HG03469 (cell line): Measurements from ENCODE around the gene ZC3H10.
"Not testable (repeated sequence)": the region's sequence is repeated elsewhere in the genome, so short reads cannot be mapped to it uniquely, and the experiment has no call there.

ENCODE experiments used
- ATAC-seq: cut with Tn5 transposase; IDR thresholded peaks from one replicate; pipeline ENCODE4 v1.9.1; 2021; ENCODE audit warnings: mild to moderate bottlenecking, moderate library complexity, moderate number of reproducible peaks; ENCODE audit not compliant: unreplicated experiment

ZC3H10 gene

DNA sequence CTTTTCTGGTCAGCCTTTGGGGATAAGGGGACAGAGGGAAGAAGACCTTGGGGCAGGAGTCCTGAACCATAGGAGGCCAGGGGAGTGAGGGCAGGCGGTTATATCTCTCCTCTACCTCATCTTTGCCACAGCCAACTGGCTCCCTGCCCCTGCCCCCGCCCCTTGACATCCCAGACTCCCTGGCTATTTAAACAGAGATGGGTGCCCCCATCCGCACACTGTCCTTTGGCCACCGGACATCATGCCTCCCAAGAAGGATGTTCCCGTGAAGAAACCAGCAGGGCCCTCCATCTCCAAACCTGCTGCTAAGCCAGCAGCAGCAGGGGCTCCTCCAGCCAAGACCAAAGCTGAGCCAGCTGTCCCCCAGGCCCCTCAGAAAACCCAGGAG is 35.6 kb downstream of the ZC3H10 start:
- no peak for ATAC-seq

DNA sequence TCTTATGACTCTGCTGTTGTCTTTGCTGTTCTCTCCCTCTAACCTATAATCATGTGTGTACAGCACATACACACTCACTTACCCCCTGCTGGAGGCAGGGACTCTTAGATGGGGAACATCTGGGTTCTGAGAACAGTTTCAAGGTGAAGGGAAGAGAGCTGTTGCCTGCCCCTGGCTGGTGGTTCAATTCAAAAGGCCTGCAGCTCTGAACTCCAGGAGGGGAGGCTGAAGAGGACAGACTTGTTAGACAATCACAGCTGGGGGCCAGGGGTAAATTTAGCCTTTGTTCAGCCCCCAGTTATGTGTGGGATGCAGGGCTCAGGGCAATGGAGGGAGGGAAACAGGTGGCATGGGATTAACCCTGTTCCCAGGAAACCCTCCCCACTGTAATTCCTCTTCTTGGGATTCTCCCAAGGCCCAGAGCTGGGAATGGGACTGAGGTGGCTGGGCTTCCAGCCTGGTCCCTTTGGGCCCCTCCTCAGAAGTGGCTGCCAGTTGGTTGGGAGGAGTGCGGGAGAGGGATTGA is 36.2 kb downstream of the ZC3H10 start:
- no peak for ATAC-seq

DNA sequence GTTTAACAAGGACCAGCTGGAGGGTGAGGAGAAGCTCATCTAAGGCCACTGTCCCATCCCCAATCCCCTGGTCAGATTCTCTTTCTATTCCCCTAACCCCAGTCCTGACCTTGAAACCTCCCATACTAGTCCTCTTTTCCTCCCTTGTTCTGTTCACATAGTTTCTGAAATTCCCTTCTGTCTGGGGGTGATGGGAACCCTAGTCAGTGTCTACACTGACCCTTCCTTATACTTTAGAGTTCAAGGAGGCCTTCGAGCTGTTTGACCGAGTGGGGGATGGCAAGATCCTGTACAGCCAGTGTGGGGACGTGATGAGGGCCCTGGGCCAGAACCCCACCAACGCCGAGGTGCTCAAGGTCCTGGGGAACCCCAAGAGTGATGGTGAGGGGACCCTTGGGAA is 36.8 kb downstream of the ZC3H10 start:
- no peak for ATAC-seq

DNA sequence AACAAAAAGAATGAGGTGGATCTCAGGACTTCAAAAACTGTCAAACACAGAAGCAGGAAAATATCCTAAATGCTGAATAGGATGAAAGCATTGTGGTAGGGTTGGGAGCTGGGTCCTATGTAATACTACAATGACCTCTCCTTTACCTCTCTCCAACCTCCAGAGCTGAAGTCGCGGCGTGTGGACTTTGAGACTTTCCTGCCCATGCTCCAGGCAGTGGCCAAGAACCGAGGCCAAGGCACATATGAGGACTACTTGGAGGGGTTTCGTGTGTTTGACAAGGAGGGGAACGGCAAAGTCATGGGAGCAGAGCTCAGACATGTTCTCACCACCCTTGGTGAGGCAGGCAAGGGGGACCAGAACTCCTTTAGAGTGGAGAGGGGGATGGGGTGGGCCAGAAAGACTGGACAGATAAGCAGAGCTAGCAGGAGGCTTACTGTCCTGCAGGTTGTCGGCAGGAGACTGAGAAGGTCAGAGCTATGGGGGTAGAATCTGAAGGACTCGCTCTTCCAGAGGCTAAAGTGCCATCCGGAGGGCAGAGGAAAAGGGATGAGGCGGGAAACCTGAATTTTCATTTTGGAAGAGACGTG is 37.3 kb downstream of the ZC3H10 start:
- no peak for ATAC-seq

DNA sequence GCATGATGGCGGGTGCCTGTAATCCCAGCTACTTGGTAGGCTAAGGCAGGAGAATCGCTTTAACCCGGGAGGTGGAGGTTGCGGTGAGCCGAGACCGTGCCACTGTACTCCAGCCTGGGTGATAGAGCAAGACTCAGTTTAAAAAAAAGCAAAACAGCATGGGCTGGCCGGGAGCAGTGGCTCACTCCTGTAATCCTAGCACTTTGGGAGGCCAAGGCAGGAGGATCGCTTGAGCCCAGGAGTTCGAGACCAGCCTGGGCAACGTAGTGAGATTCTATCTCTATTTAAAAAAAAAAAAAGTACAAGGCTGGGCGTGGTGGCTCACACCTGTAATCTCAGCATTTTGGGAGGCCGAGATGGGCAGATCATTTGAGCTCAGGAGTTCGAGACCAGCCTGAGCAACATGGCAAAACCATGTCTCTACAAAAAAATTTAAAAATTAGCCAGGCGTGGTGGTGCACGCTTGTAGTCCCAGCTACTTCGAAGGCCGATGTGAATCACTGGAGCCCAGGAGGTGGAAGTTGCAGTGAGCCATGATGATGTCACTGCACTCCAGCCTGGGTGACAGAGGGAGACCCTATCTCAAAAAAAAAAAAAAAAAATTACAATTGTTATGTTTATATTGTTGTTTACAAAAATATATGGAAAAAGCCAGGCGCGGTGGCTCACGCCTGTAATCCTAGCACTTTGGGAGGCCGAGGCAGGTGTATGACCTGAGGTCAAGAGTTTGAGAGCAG is 38.6 kb downstream of the ZC3H10 start:
- not testable (repeated sequence) for ATAC-seq

DNA sequence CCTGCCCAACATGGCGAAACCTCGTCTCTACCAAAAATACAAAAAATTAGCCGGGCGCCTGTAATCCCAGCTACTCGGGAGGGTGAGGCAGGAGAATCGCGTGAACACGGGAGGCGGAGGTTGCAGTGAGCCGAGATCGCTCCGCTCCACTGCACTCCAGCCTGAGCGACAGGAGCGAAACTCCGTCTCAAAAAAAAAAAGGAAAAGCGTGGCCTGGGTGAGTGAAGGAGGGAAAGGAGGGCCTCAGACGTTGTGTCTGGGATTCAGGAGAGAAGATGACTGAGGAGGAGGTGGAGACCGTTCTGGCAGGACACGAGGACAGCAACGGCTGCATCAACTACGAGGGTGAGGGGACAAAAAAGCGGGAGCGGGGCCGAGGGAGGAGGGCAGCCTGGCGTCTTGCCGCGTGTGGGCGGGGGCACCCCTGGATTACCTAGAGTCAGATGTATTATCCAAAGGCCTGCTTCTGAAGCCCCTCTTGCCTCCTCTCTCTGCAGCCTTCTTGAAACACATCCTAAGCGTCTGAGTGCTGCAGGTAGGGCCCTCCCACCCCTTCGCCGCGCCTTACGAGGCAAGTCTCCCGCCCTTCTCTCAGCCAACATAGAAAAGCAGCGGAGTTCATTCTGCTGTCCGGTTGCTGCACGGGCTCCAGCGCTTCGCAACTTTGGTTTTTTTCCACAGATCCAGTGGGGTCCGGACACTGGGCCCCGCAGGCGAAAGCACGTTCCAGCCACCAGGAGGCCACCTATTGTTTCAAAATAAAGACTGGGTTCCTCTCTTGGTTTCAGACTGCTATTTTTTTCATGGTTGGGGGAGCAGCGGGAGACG is 39.3 kb downstream of the ZC3H10 start:
- ATAC-seq, result peak; percentile 14

DNA sequence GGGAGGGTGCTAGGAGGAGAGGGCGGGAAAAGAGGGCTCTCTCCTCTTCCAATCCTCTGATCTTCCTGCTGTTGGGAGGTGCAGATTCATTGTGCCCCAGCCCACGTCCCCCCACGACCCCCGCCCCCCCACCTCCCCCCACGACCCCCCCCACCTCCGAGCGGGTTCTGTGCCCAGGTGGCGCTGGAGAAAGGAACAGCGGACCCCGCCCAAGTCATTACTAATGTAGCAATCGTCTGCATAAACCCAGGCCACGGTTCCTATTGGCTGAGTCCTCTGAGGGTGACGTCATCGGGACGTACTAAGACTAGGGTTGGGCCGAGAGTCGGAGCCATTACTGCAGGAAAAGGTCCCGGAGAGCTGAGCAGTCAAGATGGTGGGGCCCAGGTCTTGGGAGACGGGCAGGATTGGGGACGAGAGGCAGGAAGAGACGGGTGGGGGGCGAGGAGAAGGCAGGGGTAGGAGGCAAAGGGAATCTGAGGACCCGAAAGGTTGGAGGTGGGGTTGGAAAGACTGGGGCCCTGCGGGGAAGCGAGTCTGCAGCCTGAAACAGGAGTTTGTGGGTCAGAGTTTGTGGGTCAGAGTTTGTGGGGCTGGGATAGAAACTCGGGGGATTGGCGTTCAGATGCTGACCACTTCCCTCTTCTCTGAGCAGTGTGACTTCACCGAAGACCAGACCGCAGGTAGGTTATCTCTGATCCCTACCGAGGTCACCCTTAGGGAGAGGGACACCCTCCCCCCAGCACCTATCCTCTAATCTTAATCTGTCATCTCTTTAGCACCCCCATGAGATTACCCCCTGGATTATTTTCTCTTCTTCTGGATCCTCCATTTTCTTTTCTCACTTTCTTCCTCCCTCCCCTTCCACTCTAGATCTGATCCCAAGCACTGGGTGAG is 40.2 kb downstream of the ZC3H10 start, which contains the start of gene MYL6:
TSS of gene MYL6 (plus strand) at position 331 of the 897 bp plus-strand sequence. CDS start at position 374, 43 bp downstream.
- ATAC-seq, result peak; percentile 48

DNA sequence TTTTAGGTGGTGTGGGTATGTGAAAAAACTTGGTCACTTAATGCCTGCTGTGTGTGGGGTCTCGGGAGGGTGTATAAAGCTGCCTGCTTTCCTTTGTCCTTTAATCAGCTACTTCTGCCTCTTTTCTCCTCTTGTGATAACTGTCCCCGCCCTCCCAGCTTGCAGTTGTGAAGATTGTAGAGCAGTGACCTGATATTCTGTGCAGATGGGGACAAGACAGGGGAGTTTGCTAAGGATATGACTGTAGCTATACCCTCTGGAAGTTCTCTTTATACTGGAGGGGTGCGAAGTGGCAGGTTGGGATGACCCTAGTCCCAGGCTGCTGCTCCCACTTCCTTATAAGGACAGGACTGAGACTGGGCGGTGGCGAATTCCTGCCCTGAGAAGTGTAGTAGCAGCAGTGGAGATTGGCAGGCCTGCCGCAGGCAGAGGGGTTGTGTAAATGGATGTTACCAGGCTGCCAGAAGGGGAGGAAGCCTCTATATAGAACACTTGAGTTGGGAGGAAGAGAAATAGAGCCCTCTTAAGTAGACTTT is 40.9 kb downstream of the ZC3H10 start:
- ATAC-seq, result no peak

DNA sequence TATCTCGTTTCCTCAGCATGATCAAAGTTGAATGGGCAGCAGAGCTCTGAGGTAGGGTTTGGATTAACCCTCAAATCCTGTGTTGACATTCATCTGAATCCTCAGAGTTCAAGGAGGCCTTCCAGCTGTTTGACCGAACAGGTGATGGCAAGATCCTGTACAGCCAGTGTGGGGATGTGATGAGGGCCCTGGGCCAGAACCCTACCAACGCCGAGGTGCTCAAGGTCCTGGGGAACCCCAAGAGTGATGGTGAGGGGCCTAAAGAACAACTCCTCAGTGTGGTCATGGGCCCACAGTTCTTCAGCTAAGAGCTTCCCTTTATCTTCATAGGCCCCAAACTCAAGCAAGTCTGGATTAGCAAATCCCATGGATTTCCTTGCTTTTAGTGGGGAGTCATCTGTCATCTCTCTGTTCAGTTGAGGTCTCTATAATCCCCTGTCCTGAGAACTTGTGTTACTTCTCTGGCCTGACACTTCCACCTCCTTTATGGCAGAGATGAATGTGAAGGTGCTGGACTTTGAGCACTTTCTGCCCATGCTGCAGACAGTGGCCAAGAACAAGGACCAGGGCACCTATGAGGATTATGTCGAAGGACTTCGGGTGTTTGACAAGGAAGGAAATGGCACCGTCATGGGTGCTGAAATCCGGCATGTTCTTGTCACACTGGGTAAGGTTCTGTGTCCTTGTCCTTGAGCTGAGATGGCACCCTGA is 41.6 kb downstream of the ZC3H10 start:
- ATAC-seq, result no peak

DNA sequence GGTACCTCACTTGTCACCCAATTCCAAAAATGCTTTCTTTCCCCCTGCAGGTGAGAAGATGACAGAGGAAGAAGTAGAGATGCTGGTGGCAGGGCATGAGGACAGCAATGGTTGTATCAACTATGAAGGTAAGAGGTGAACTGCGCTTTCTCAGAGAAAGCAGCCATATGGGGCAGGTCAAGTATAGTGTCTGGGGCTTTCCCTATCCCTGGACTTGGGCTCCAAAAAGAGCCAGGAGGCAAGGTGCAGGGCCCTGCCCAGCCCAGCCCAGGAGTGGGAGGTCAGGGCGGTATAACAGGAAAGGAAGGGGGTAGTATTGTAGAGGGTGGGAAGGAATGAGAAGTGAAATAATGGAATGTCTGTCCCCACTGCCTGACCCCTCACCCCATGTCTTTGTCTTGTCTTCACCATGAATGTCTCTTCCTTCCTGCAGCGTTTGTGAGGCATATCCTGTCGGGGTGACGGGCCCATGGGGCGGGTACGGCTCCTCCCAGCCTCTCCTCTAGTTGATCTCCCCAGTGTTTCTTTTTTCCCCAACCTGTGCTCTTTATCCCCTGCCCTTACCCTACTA is 42.2 kb downstream of the ZC3H10 start:
- no peak for ATAC-seq

DNA sequence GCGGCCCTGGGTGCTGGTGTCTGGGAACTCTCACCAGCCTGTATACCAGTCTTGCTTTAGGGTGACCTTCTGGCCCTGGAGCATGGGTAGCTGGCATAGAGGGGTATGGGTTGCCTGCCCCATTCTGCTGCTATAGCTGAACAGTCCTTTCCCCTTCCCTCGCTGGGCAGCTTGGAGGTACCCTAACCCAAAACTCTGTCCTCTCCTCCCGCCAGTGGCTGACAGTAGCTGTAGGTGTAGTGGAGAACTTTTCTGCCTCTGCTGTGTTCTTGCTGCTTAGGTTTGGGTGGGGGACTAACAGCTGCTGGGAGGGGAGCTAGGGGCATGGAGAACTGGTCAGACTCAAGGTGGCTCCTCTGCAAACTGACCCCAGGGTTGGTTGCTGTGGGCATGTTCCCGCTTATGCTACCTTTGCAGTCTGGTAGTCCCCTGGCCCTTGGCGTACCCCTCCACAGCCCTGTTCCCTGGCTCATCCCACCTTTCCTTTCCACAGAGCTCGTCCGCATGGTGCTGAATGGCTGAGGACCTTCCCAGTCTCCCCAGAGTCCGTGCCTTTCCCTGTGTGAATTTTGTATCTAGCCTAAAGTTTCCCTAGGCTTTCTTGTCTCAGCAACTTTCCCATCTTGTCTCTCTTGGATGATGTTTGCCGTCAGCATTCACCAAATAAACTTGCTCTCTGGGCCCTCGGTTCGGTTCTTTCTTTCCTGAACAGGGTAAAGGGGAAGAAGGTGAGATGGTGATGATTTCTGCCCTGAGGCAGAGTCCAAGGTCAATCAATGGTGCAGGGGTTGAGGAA is 43.0 kb downstream of the ZC3H10 start:
- ATAC-seq, result no peak

DNA sequence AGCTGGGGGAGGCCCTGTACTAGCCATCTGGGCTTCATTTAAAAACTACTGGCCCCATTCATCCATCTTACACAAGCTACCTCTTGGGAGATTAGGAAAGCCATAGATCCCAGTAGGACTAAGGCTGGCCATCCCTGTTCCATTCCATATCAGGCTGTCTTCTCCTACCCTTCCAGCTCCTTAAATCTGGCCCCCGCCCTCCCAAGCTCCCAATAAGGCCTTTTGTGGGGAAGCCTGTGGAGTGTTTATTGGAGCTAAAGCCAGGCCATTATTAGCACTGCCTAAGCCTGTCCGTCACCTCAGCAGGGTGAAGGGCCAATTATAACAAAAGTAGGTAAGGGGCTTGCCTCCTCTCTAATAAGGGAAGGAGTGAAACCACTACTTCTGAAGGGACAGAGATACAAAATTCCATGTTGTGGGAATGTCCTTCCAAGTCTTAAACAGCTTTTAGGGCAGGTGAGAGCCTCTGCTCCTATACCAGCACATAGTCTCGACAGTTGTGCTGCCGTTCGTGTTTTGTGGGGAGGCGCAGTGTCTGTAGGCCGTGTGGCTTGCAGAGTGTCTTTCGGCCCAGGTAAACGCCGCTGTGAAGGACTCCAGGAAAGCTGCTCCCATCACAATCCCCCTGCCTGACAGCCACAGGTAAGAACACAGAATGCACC is 43.8 kb downstream of the ZC3H10 start:
- ATAC-seq, result no peak

DNA sequence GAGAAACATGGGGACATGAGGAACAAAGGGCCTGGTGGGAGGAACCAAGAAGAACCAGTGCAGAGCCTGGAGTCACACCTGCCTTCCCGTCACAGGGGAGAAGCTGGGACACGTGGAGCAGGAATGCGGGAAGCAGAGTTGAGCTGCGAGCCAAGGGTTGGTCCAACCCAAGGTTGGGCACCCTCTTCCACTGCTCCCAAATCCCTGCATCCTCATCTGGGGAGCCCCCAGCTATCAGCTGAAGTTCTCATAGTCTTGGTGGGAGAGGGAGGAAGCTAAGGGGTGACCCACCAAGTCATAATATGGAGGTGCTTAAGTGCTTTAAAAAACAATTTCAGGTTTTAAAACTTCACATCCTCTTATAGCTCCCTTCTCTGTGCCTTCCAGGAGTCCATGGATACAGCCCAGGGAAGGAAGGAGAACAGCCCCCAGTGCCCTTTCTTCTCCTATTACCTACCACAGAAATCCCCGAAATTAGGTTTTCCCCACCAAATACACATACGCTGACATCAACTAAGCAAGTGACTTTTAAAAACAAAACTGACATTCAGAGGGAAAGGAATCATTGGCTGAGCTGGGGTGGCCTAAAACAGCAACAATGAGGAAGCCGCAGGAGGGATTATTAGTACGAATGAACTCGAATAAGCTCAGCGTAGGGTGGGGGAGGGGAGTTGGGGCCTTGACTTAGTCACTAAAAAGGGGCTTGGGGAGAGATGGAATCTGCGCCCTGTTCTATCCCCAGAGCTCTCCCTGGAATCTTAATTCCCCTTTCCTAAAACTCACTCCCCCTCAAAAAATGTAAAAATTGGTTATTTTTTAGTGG is 44.6 kb downstream of the ZC3H10 start:
- no peak for ATAC-seq

DNA sequence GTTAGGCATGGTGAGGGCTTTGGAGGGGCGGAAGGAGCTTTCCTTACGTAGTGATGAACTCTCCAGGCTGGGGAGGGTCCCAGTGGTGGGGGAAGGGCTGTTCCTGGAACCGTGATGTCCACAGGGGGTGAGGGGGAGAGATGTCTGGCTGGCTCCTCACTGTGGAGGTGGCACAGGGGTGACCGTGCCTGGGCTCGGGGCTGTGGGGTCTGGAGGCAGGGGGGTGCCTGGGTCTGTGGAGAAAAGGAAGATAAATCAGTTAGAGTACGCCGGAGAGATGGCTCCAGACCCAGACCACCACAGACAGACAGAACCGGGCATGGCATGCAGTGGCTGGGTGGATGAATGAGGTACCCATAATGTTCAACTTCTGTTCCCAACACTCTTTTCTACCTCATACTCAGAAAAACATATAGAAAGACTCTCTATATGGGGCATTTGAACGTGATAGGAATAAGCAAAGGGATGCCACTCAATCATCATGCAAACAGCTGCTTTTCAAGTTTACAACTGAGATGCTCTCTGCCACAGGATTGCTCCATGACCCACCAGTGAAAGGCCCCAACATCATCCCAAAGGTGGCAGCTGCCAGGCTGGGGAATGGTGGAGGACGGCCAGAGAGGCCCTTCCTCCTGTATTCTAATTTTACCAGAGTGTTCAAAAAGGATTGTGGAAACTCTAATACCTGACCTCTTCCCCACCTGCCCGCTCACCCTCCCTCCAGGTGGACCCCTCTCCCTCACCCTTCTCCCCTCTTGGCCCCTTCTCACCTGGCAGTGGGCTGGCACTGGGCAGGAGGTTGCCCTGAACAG is 45.7 kb downstream of the ZC3H10 start:
- no peak for ATAC-seq

DNA sequence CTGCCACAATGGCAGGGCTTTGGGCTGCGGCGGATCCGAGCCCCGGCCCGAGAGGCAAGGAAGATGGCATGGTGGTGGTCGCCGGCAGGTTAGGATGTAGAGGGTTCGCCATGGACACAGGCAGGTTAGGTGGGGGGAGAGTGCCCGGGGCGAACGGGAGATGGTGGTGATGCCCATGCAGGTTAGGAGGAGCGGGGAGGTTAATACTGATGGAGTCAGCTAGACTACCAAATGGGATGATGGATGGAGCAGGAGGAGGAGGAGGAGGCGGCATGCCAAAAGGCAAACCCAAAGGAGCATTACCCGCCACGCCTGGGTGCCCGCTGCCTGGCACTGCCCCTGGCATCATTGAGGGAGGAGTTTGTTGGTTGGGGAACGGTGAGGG is 46.3 kb downstream of the ZC3H10 start:
- ATAC-seq, result no peak

DNA sequence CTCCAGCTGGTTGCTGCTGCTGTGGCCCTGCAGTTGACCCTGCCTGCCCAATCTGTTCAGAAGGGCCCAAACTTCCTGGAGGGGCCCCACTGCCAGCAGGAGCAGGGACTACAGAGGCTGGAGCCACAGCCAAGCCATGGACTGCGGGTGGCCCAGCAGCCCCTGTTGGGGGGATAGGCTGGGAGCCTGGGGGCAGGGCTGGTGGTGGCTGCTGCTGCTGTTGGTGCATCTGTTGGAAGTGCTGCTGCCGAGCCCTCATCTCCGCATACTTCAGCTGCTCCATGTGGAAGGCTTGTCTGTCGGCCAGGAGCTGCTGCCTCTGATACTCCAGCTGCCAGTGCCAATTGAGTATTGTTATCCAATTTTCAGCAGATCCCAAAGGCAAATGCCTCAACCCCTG is 47.3 kb downstream of the ZC3H10 start:
- ATAC-seq, result no peak
